H54 (cell line): ENCODE measurements around the gene BCLAF3.

Experiments
- DNase-seq: peaks from one replicate; pipeline ENCODE4 v3.0.0; 2011; ENCODE audit warnings: low spot score, mixed read lengths; ENCODE audit not compliant: insufficient read length
- FAIRE-seq: peaks from 3 replicates; lab custom pipeline; 2011; peaks lifted over from hg19 to GRCh38; lab: Jason Lieb, UNC
- POLR2A ChIP-seq: IDR thresholded peaks from 2 replicates; pipeline ENCODE4 v1.6.1; 2011; ENCODE audit warnings: low read depth, mild to moderate bottlenecking, low read length

Gene BCLAF3

GRCh38 chrX:19990556-19991349 lies at the start of gene BCLAF3:
Gene BCLAF3 (minus strand): TSS chrX:19991061. CDS start chrX:19970264, 20,797 bp downstream.
- peak; percentile 58 for DNase-seq
- FAIRE-seq = no peak
- peak; percentile 13; the same call in 1 of the 2 replicates for TF ChIP-seq POLR2A

GRCh38 chrX:20038966-20039365 lies 48.1 kb upstream of the BCLAF3 start:
- no peak for TF ChIP-seq POLR2A
- FAIRE-seq (no peak), DNase-seq (no peak)

GRCh38 chrX:20037186-20037585 lies 46.3 kb upstream of the BCLAF3 start:
- FAIRE-seq = no peak
- TF ChIP-seq POLR2A = no peak
- DNase-seq = no peak

- no peak for DNase-seq
- no peak for TF ChIP-seq POLR2A
- no peak for FAIRE-seq
Observed at GRCh38 chrX:20032201-20032600, 41.3 kb upstream of the BCLAF3 start.

GRCh38 chrX:20029728-20030127 lies 38.9 kb upstream of the BCLAF3 start:
- no peak for DNase-seq
- FAIRE-seq = no peak
- TF ChIP-seq POLR2A = no peak

GRCh38 chrX:20028588-20028987 lies 37.7 kb upstream of the BCLAF3 start:
- no peak for TF ChIP-seq POLR2A

GRCh38 chrX:20026278-20026677 lies 35.4 kb upstream of the BCLAF3 start:
- no peak for FAIRE-seq
- no peak for DNase-seq
- no peak for TF ChIP-seq POLR2A

More at GRCh38 chrX:20028588-20028987, 37.7 kb upstream of the BCLAF3 start:
- no peak for FAIRE-seq
- DNase-seq = no peak

- TF ChIP-seq POLR2A = no peak
- FAIRE-seq (no peak), DNase-seq (no peak)
Observed at GRCh38 chrX:20019672-20020365, 29.0 kb upstream of the BCLAF3 start.

- no peak for DNase-seq
- no peak for TF ChIP-seq POLR2A
- no peak for FAIRE-seq
Observed at GRCh38 chrX:20016616-20016945, 25.7 kb upstream of the BCLAF3 start.

GRCh38 chrX:20015945-20016615 lies 25.2 kb upstream of the BCLAF3 start:
- FAIRE-seq (no peak), DNase-seq (no peak)

GRCh38 chrX:20015422-20015821 lies 24.6 kb upstream of the BCLAF3 start:
- TF ChIP-seq POLR2A = no peak
- DNase-seq = no peak
- no peak for FAIRE-seq

More at GRCh38 chrX:20015945-20016615, 25.2 kb upstream of the BCLAF3 start:
- TF ChIP-seq POLR2A = no peak

- no peak for DNase-seq
- FAIRE-seq = no peak
- no peak for TF ChIP-seq POLR2A
Observed at GRCh38 chrX:20011608-20012007, 20.7 kb upstream of the BCLAF3 start.

GRCh38 chrX:20007962-20008622 lies 17.2 kb upstream of the BCLAF3 start:
- DNase-seq (no peak), FAIRE-seq (no peak)
- no peak for TF ChIP-seq POLR2A
